HFFc6 (cell line): ENCODE measurements around the gene SEC14L2. TPM values are rescaled to one million over a fixed set of nuclear protein-coding genes. Genes with fewer than 3 reads are reported as not detected.
"Not testable (repeated sequence)": the region's sequence is repeated elsewhere in the genome, so short reads cannot be mapped to it uniquely, and the experiment has no call there.

Source experiments
- DNase-seq: peaks from one replicate; pipeline ENCODE4 v3.0.0-alpha.2; 2018
- H3K27ac Mint-ChIP-seq: 2 replicates; pipeline ENCODE4 v1.8.0; 2020; ENCODE audit warnings: mild to moderate bottlenecking, mixed read lengths
- H3K27me3 Mint-ChIP-seq: 2 replicates; pipeline ENCODE4 v1.8.0; 2021; ENCODE audit warnings: mild to moderate bottlenecking, moderate library complexity, mixed read lengths; ENCODE audit not compliant: insufficient read depth
- H3K36me3 Mint-ChIP-seq: 2 replicates; pipeline ENCODE4 v1.8.0; 2021; ENCODE audit warnings: low read depth, mixed read lengths
- H3K4me1 Mint-ChIP-seq: 2 replicates; pipeline ENCODE4 v1.8.0; 2020; ENCODE audit warnings: low read depth, mixed read lengths
- H3K4me3 Mint-ChIP-seq: 2 replicates; pipeline ENCODE4 v1.8.0; 2020; ENCODE audit warnings: mild to moderate bottlenecking, moderate library complexity, mixed read lengths
- H3K9me3 Mint-ChIP-seq: 2 replicates; pipeline ENCODE4 v1.8.0; 2020; ENCODE audit warnings: mild to moderate bottlenecking, mixed read lengths
- total RNA-seq, 6 experiments: library from RNA; stranded (reverse); fragmentation: NEBNext Ultra II Directional; extraction: Animal tissue kit (Norgen Biotek cat#: 25700); gene quantifications; 2 replicates in 1 of 6; 3 replicates in 5 of 6; pipeline ENCODE4 v1.2.3, GENCODE V29; 2021
- TF ChIP-seq, protein P1 (sequence below): fragments of 200-600 bp; sonication (generic); IDR thresholded peaks from 2 replicates; pipeline ENCODE4 v1.5.0; 2021; ENCODE audit warnings: antibody characterized with exemption, mild to moderate bottlenecking

The SEC14L2 gene
- total RNA-seq, 6 experiments from 2014 or later, result 18.4 to 24.0 (median 22.8) TPM

- peak overlapping the region; percentile 36 for H3K27ac Mint-ChIP-seq
- TF ChIP-seq, protein P1, sequence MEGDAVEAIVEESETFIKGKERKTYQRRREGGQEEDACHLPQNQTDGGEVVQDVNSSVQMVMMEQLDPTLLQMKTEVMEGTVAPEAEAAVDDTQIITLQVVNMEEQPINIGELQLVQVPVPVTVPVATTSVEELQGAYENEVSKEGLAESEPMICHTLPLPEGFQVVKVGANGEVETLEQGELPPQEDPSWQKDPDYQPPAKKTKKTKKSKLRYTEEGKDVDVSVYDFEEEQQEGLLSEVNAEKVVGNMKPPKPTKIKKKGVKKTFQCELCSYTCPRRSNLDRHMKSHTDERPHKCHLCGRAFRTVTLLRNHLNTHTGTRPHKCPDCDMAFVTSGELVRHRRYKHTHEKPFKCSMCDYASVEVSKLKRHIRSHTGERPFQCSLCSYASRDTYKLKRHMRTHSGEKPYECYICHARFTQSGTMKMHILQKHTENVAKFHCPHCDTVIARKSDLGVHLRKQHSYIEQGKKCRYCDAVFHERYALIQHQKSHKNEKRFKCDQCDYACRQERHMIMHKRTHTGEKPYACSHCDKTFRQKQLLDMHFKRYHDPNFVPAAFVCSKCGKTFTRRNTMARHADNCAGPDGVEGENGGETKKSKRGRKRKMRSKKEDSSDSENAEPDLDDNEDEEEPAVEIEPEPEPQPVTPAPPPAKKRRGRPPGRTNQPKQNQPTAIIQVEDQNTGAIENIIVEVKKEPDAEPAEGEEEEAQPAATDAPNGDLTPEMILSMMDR, result no peak
Observed at GRCh38 chr22:30397656-30398635, 1.1 kb downstream of the SEC14L2 start.

DNA sequence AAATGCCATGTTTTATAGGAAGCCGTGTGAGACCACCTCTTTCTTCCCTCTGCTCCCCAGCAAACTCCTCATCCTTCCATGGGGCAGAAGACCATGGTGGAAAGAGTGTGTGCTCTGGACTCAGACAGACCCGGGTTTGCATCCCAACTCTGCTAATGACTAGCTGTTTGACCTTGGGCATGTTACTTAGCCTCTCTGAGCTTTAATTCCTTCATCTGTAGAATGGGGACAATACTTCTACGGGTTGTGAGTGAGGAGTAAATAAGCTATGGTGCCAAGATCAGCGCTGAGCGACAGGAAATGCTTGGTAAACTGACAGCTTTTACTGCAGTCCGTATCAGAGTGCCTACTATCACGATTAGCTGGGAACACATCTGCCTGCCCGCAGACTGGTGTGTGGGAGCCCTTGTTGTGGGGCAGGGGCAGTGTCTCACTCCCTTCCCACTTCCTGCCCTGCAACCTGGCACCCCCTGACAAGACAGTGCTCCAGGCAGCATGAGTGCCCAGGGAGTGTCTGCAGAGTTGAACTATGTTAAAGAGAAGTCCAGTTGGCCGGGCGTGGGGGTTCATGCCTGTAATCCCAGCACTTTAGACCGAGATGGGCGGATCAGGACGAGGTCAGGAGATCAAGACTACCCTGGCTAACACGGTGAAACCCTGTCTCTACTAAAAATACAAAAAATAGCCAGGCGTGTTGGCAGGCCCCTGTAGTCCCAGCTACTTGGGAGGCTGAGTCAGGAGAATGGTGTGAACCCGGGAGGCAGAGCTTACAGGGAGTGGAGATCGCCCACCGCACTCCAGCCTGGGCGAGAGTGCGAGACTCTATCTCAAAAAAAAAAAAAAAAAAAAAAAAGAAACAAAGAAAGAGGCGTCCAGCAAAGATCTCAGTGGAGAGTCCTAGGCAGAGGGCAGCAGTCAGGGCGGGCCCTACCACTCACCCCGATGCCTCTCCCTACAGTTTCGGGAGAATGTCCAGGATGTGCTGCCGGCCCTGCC, 2.2 kb downstream of the SEC14L2 start:
- peaks cover 2% of the 10 kb centered on the region for H3K27me3 Mint-ChIP-seq
- H3K27ac Mint-ChIP-seq, result peak overlapping the region; percentile 22
- TF ChIP-seq, protein P1, result no peak
- DNase-seq, result no peak
- H3K4me3 Mint-ChIP-seq, result peak overlapping the region; percentile 92
- H3K9me3 Mint-ChIP-seq, result no peaks in the 10 kb centered on the region
- peaks cover 37% of the 10 kb centered on the region for H3K4me1 Mint-ChIP-seq
- H3K36me3 Mint-ChIP-seq, result peaks cover 1% of the 10 kb centered on the region; the same call in 1 of the 2 replicates

More at GRCh38 chr22:30397656-30398635, 1.1 kb downstream of the SEC14L2 start:
- Mint-ChIP-seq H3K27me3 (peaks cover 2% of the 10 kb centered on the region), H3K36me3 (no peaks in the 10 kb centered on the region; the same call in 1 of the 2 replicates), H3K9me3 (no peaks in the 10 kb centered on the region), H3K4me3 (peak overlapping the region; percentile 92), H3K4me1 (peaks cover 37% of the 10 kb centered on the region)
- DNase-seq, result no peak

GRCh38 chr22:30399718-30400117, 2.9 kb downstream of the SEC14L2 start:
- H3K27me3 Mint-ChIP-seq, result peaks cover 2% of the 10 kb centered on the region
- H3K36me3 Mint-ChIP-seq, result peaks cover 4% of the 10 kb centered on the region; the same call in 1 of the 2 replicates
- no peak overlapping the region for H3K4me3 Mint-ChIP-seq
- peaks cover 37% of the 10 kb centered on the region for H3K4me1 Mint-ChIP-seq
- no peak for DNase-seq
- TF ChIP-seq, protein P1, result no peak
- no peak overlapping the region for H3K27ac Mint-ChIP-seq
- no peaks in the 10 kb centered on the region for H3K9me3 Mint-ChIP-seq

- DNase-seq, result no peak
- H3K27me3 Mint-ChIP-seq, result peaks cover 2% of the 10 kb centered on the region
- H3K4me3 Mint-ChIP-seq, result no peak overlapping the region
- H3K36me3 Mint-ChIP-seq, result peaks cover 4% of the 10 kb centered on the region; the same call in 1 of the 2 replicates
- H3K27ac Mint-ChIP-seq, result no peak overlapping the region
- peaks cover 37% of the 10 kb centered on the region for H3K4me1 Mint-ChIP-seq
- no peaks in the 10 kb centered on the region for H3K9me3 Mint-ChIP-seq
- TF ChIP-seq, protein P1, result no peak
Observed at GRCh38 chr22:30400159-30400558, 3.3 kb downstream of the SEC14L2 start.

DNA sequence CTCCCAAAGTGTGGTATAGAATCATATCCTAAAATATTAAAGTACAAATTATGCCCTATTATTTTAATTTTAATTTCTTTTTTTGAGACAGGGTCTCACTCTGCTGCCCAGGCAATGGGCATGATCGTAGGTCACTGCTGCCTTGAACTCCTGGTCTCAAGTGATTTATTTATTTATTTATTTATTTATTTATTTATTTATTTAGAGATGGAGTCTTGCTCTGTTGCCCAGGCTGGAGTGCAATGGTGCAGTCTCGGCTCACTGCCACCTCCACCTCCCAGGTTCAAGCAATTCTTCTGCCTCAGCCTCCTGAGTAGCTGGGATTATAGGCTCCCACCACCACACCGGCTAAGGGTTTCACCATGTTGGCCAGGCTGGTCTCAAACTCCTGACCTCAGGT, 4.2 kb downstream of the SEC14L2 start:
- not testable (repeated sequence) for H3K27me3 Mint-ChIP-seq, H3K4me3 Mint-ChIP-seq, H3K27ac Mint-ChIP-seq, H3K9me3 Mint-ChIP-seq, DNase-seq, H3K36me3 Mint-ChIP-seq
- peaks cover 34% of the 10 kb centered on the region for H3K4me1 Mint-ChIP-seq
